Measurements from ENCODE around the gene IL19.

IL19 gene

DNA sequence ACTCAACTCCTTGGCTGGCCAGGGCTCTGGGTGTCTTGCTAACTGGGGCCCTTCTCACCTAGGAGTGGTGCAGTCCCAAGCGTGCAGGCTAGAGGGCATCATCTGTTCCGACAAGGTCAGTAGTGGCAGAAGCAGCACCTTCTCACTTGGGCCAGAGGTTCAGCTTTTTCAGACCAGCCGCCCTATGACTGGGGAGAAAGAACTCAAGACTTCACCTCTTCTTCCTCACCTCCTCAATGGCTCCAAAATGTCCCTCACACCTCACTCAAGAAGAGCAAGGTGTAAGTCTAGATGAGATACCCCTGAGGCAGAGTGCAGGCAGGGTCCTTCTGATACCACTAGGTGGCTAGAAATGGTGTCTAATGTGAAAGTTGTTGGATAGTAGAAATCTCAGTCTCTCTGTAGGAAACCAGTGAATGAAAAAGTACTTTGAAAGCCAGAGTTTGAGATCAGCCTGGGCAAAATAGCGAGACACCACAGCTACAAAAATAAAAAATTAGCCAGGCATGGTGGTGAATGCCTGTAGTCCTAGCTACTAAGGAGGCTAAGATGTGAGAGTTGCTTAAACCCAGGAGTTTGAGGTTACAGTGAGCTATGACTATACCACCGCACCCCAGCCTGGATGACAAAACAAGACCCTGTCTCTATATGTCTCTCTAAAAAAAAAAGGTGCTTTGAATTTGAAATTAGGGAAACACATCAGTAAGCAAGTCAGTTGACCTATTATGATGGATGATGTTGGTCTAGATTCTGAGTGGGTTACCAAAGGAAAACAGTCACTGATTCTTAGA is 86.3 kb downstream of the IL19 start:
- TF ChIP-seq ESRRG (CRISPR knock-in tag; IDR thresholded peaks at IDR 0.05) (no peak), TCF4 (CRISPR knock-in tag; IDR thresholded peaks at IDR 0.05; ENCODE audit: borderline replicate concordance) (no peak), POU6F1 (CRISPR knock-in tag; IDR thresholded peaks at IDR 0.05; ENCODE audit: borderline replicate concordance, low read depth) (no peak), CSDC2 (CRISPR knock-in tag; IDR thresholded peaks at IDR 0.05) (no peak), ZNF565 (CRISPR knock-in tag; conservative IDR thresholded peaks at IDR 0.05; ENCODE audit: low read depth) (no peak), ZC3H10 (CRISPR knock-in tag; IDR thresholded peaks at IDR 0.05) (no peak), ISL1 (CRISPR knock-in tag; IDR thresholded peaks at IDR 0.05) (no peak), ZNF8 (CRISPR knock-in tag; IDR thresholded peaks at IDR 0.05) (no peak), OSR1 (CRISPR knock-in tag; IDR thresholded peaks at IDR 0.05) (no peak)
- TF ChIP-seq, protein P1, sequence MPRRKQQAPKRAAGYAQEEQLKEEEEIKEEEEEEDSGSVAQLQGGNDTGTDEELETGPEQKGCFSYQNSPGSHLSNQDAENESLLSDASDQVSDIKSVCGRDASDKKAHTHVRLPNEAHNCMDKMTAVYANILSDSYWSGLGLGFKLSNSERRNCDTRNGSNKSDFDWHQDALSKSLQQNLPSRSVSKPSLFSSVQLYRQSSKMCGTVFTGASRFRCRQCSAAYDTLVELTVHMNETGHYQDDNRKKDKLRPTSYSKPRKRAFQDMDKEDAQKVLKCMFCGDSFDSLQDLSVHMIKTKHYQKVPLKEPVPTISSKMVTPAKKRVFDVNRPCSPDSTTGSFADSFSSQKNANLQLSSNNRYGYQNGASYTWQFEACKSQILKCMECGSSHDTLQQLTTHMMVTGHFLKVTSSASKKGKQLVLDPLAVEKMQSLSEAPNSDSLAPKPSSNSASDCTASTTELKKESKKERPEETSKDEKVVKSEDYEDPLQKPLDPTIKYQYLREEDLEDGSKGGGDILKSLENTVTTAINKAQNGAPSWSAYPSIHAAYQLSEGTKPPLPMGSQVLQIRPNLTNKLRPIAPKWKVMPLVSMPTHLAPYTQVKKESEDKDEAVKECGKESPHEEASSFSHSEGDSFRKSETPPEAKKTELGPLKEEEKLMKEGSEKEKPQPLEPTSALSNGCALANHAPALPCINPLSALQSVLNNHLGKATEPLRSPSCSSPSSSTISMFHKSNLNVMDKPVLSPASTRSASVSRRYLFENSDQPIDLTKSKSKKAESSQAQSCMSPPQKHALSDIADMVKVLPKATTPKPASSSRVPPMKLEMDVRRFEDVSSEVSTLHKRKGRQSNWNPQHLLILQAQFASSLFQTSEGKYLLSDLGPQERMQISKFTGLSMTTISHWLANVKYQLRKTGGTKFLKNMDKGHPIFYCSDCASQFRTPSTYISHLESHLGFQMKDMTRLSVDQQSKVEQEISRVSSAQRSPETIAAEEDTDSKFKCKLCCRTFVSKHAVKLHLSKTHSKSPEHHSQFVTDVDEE (CRISPR knock-in tag; IDR thresholded peaks at IDR 0.05): no peak
- TF ChIP-seq, protein P2, sequence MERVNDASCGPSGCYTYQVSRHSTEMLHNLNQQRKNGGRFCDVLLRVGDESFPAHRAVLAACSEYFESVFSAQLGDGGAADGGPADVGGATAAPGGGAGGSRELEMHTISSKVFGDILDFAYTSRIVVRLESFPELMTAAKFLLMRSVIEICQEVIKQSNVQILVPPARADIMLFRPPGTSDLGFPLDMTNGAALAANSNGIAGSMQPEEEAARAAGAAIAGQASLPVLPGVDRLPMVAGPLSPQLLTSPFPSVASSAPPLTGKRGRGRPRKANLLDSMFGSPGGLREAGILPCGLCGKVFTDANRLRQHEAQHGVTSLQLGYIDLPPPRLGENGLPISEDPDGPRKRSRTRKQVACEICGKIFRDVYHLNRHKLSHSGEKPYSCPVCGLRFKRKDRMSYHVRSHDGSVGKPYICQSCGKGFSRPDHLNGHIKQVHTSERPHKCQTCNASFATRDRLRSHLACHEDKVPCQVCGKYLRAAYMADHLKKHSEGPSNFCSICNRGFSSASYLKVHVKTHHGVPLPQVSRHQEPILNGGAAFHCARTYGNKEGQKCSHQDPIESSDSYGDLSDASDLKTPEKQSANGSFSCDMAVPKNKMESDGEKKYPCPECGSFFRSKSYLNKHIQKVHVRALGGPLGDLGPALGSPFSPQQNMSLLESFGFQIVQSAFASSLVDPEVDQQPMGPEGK (CRISPR knock-in tag; IDR thresholded peaks at IDR 0.05; ENCODE audit: borderline replicate concordance): no peak

GRCh38 chr1:206859082-206859521 is 88.5 kb downstream of the IL19 start:
- TF ChIP-seq CREB5 (CRISPR knock-in tag; IDR thresholded peaks at IDR 0.05; ENCODE audit: low read depth): no peak
- TF ChIP-seq CSRNP3 (CRISPR knock-in tag; IDR thresholded peaks at IDR 0.05): no peak
- no peak for TF ChIP-seq TOX (CRISPR knock-in tag; IDR thresholded peaks at IDR 0.05; ENCODE audit: borderline replicate concordance)
- no peak for TF ChIP-seq SNAI2 (CRISPR knock-in tag; IDR thresholded peaks at IDR 0.05)
- no peak for TF ChIP-seq GLIS3 (CRISPR knock-in tag; IDR thresholded peaks at IDR 0.05)
- TF ChIP-seq ZC3H10 (CRISPR knock-in tag; IDR thresholded peaks at IDR 0.05): no peak
- TF ChIP-seq ZNF70 (CRISPR knock-in tag; IDR thresholded peaks at IDR 0.05): no peak
- no peak for TF ChIP-seq CSDC2 (CRISPR knock-in tag; IDR thresholded peaks at IDR 0.05)
- TF ChIP-seq POU6F1 (CRISPR knock-in tag; IDR thresholded peaks at IDR 0.05; ENCODE audit: borderline replicate concordance, low read depth): no peak
- no peak for TF ChIP-seq ARNTL (CRISPR knock-in tag; IDR thresholded peaks at IDR 0.05; ENCODE audit: borderline replicate concordance, low read depth)
- TF ChIP-seq, protein P2 (CRISPR knock-in tag; IDR thresholded peaks at IDR 0.05; ENCODE audit: borderline replicate concordance): no peak
- TF ChIP-seq ZNF565 (CRISPR knock-in tag; conservative IDR thresholded peaks at IDR 0.05; ENCODE audit: low read depth): no peak
- TF ChIP-seq OSR1 (CRISPR knock-in tag; IDR thresholded peaks at IDR 0.05): no peak
- TF ChIP-seq ZFP3 (CRISPR knock-in tag; IDR thresholded peaks at IDR 0.05): no peak
- TF ChIP-seq BACH2 (CRISPR knock-in tag; IDR thresholded peaks at IDR 0.05; ENCODE audit: borderline replicate concordance): no peak
- TF ChIP-seq ISL1 (CRISPR knock-in tag; IDR thresholded peaks at IDR 0.05): no peak
- no peak for ATAC-seq

More for the DNA sequence above, 86.3 kb downstream of the IL19 start:
- ATAC-seq: peak; percentile 74
